ENCODE data around the gene DNASE1. TPM values are rescaled to one million over a fixed set of nuclear protein-coding genes. Genes with fewer than 3 reads are reported as not detected.

Gene DNASE1
- total and polyA plus RNA-seq, 12 donors, result 3.3 to 15.9 (median 7.4) TPM

DNA sequence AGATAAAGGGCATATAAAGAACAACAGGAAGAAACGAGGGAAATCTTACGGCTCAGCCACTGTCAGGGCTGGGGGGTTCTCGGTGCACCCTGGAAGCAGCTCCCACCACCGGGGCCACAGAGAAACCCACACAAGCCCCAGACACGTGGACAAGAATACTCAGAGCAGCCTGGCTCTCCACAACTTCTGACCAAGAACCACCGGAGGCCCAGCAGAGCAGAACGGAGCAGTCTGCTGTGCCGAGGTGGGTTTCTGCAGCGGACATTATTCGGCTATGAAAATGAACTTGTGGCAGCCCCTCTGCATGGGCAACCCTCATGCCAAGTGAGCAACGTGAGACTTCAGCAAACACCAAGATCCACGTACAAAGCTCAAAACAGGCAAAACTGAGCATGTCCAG is 6.8 kb downstream of the DNASE1 start:
- TF ChIP-seq, protein P1, sequence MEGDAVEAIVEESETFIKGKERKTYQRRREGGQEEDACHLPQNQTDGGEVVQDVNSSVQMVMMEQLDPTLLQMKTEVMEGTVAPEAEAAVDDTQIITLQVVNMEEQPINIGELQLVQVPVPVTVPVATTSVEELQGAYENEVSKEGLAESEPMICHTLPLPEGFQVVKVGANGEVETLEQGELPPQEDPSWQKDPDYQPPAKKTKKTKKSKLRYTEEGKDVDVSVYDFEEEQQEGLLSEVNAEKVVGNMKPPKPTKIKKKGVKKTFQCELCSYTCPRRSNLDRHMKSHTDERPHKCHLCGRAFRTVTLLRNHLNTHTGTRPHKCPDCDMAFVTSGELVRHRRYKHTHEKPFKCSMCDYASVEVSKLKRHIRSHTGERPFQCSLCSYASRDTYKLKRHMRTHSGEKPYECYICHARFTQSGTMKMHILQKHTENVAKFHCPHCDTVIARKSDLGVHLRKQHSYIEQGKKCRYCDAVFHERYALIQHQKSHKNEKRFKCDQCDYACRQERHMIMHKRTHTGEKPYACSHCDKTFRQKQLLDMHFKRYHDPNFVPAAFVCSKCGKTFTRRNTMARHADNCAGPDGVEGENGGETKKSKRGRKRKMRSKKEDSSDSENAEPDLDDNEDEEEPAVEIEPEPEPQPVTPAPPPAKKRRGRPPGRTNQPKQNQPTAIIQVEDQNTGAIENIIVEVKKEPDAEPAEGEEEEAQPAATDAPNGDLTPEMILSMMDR (IDR thresholded peaks at IDR 0.05), result no peak
- Histone ChIP-seq H3K9me3 (no peaks in the 10 kb centered on the region), H3K27ac (no peak overlapping the region), H3K4me1 (no peaks in the 10 kb centered on the region), H3K27me3 (no peaks in the 10 kb centered on the region), H3K4me3 (no peak overlapping the region), H3K36me3 (peaks cover 0 to 99% (median 83%) of the 10 kb centered on the region in 9 donors)
- 87 to 92% methylated on average over 12 of the region's 12 CpGs for WGBS, 2 donors
- intact Hi-C loops (cut with DNase I), result no loop called here
- ATAC-seq, result no peak
- DNase-seq, result no peak

DNA sequence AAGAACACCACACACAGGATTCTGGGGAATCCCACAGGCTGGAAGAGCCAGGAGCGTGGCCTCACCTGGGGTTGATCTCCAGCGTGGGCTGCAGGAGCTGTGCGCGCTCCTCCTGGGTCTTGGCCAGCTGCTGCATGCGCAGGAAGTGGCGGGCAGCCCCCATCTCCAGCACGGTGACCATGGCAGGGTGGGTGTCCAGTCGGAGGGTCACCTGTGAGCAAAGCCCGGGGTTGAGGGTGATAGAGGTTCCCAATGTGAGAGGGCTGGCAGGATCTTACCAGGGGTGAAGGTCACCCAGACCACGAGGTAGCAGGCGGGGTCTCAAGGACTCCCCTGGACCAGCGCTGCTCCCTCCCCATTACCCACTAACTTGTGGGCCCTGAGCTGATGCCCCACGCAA is 7.4 kb downstream of the DNASE1 start:
- intact Hi-C loops (cut with DNase I), result no loop called here
- Histone ChIP-seq H3K4me1 (no peaks in the 10 kb centered on the region), H3K9me3 (no peaks in the 10 kb centered on the region), H3K27ac (no peak overlapping the region), H3K27me3 (no peaks in the 10 kb centered on the region), H3K36me3 (peaks cover 0 to 95% (median 77%) of the 10 kb centered on the region in 9 donors), H3K4me3 (no peak overlapping the region)
- TF ChIP-seq, protein P1 (IDR thresholded peaks at IDR 0.05), result no peak
- ATAC-seq (no peak), DNase-seq (no peak)
- WGBS, 2 donors, result 93% methylated on average over 13 of the region's 13 CpGs

DNA sequence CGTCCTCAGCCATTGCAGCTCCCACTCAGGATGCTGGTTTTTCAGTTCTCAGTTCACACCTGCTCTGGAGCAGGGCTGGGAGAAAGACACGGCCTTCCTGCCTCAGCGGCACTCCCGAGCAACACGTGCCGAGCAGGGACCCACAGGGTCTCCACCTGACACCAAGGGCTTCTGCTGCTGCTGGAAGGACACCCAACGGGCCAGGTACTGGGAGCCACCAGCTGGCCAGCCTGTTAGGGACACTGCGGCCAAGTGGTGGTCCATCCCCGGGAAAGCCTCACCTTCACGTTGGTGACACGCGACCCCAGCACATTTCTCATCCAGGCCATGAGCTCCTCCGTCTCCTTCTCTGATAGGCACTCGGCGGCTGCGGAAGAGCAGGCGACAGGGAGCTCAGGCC is 8.1 kb downstream of the DNASE1 start:
- Histone ChIP-seq H3K4me1 (no peaks in the 10 kb centered on the region), H3K27ac (no peak overlapping the region), H3K9me3 (no peaks in the 10 kb centered on the region), H3K4me3 (no peak overlapping the region), H3K36me3 (peaks cover 0 to 93% (median 71%) of the 10 kb centered on the region in 9 donors), H3K27me3 (no peaks in the 10 kb centered on the region)
- WGBS, 2 donors, result 91 to 92% methylated on average over 17 of the region's 17 CpGs
- DNase-seq (no peak), ATAC-seq (no peak)
- TF ChIP-seq, protein P1 (IDR thresholded peaks at IDR 0.05), result no peak
- intact Hi-C loops (cut with DNase I), result no loop called here

DNA sequence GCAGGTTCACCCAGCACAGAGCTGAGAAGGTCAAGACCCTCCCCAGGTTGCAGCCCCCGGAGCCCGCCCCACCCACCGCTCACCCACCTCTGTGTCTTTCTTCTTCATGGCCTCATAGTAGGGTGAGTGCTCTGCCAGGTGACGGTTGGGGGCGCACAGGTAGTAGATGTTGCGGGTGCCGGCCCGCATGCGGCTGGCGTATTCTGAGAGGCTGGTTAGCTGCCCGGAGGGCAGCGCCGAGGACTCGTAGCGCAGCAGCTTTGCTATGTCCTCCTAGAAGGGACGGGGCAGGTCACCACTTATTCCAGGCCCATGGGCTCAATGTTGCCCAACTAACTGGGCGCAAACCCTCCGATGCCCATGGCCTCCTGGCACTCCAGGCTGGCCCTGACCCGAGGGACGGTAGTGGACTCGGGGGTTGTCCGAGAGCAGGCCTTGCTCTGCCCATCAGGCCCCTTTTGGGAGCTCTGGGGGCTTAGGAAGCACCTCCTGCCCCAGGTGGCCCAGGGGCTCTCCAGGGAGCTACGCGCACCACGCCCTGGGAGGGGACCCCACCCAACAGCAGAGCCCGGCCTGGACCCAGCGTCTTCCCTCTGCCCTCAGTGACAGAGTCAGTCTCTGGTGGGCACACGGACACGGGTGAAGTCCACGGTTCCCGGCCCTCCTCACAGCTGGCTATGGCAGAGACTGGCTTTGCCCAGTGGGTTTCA is 9.9 kb downstream of the DNASE1 start:
- H3K9me3 ChIP-seq, result no peaks in the 10 kb centered on the region
- H3K4me1 ChIP-seq, result no peaks in the 10 kb centered on the region
- 97 to 98% methylated on average over 31 of the region's 31 CpGs for WGBS, 2 donors
- H3K36me3 ChIP-seq, result peaks cover 0 to 90% (median 59%) of the 10 kb centered on the region in 9 donors
- ATAC-seq (peak in 2 of 8 donors; percentile 19 to 44), DNase-seq (no peak)
- intact Hi-C loops (cut with DNase I), result no loop called here
- no peak overlapping the region for H3K4me3 ChIP-seq
- TF ChIP-seq, protein P1 (IDR thresholded peaks at IDR 0.05), result no peak
- H3K27ac ChIP-seq, result no peak overlapping the region
- H3K27me3 ChIP-seq, result no peaks in the 10 kb centered on the region

Measured in heart right ventricle (tissue), 16 donors.